Measurements from ENCODE around the gene NUDCD2.

The NUDCD2 gene

GRCh38 chr5:163459819-163460561 is at the start of gene NUDCD2:
Gene NUDCD2, minus strand, starts transcription at chr5:163460102. Its CDS starts 52 bp downstream, at chr5:163460050.
- DNase-seq: peak; percentile 98

GRCh38 chr5:163509291-163509951 is 49.5 kb upstream of the NUDCD2 start:
- no peak for DNase-seq

GRCh38 chr5:163508753-163509152 is 48.9 kb upstream of the NUDCD2 start:
- DNase-seq: no peak

- DNase-seq: no peak
Measured at GRCh38 chr5:163506726-163507125, 46.8 kb upstream of the NUDCD2 start.

GRCh38 chr5:163506095-163506457 is 46.2 kb upstream of the NUDCD2 start:
- DNase-seq: peak; percentile 68

GRCh38 chr5:163505368-163506094 is 45.6 kb upstream of the NUDCD2 start, which contains the start of gene MAT2B:
Gene MAT2B, plus strand, starts transcription at chr5:163505619. Its CDS starts 68 bp downstream, at chr5:163505687.
- DNase-seq: peak; percentile 99

- no peak for DNase-seq
Measured at GRCh38 chr5:163505049-163505367, 45.1 kb upstream of the NUDCD2 start.

- peak; percentile 77 for DNase-seq
Measured at GRCh38 chr5:163504079-163504931, 44.4 kb upstream of the NUDCD2 start.

- peak; percentile 72 for DNase-seq
Measured at GRCh38 chr5:163503106-163504078, 43.5 kb upstream of the NUDCD2 start.

GRCh38 chr5:163502521-163502920 is 42.6 kb upstream of the NUDCD2 start:
- DNase-seq: no peak

- no peak for DNase-seq
Measured at GRCh38 chr5:163498886-163499285, 39.0 kb upstream of the NUDCD2 start.

GRCh38 chr5:163497315-163497714 is 37.4 kb upstream of the NUDCD2 start:
- no peak for DNase-seq

- DNase-seq: no peak
Measured at GRCh38 chr5:163496286-163496685, 36.4 kb upstream of the NUDCD2 start.

GRCh38 chr5:163489745-163490075 is 29.8 kb upstream of the NUDCD2 start:
- DNase-seq: no peak

GRCh38 chr5:163489055-163489744 is 29.3 kb upstream of the NUDCD2 start:
- DNase-seq: peak; percentile 68

- DNase-seq: no peak
Measured at GRCh38 chr5:163478982-163479271, 19.0 kb upstream of the NUDCD2 start.

- no peak for DNase-seq
Measured at GRCh38 chr5:163478126-163478981, 18.5 kb upstream of the NUDCD2 start.

- no peak for DNase-seq
Measured at GRCh38 chr5:163475411-163475810, 15.5 kb upstream of the NUDCD2 start.

GRCh38 chr5:163473635-163474243 is 13.8 kb upstream of the NUDCD2 start:
- DNase-seq: no peak

GRCh38 chr5:163467682-163468081 is 7.8 kb upstream of the NUDCD2 start:
- no peak for DNase-seq

Measured in activated effector memory CD4-positive, alpha-beta T cell treated with anti-CD3 and anti-CD28 coated beads, Interleukin-2, amount 50 U/mL, for 16 hours (primary cell).